IPS-15b (cell line): ENCODE results near the gene TOB1.

Experiments
- H3K27me3 ChIP-seq: one replicate; pipeline ENCODE4 v1.6.1; 2013; ENCODE audit warnings: low read length; ENCODE audit not compliant: control insufficient read depth, insufficient read depth
- H3K36me3 ChIP-seq: one replicate; pipeline ENCODE4 v1.6.1; 2013; ENCODE audit warnings: low read length; ENCODE audit not compliant: control insufficient read depth, insufficient read depth
- H3K4me1 ChIP-seq: one replicate; pipeline ENCODE4 v1.6.1; 2013; ENCODE audit warnings: mild to moderate bottlenecking, low read length; ENCODE audit not compliant: control insufficient read depth, insufficient read depth
- H3K4me3 ChIP-seq: one replicate; pipeline ENCODE4 v1.5.1; 2013; ENCODE audit warnings: low read depth, low read length
- H3K9ac ChIP-seq: one replicate; pipeline ENCODE4 v1.6.1; 2013; ENCODE audit warnings: low read depth, mild to moderate bottlenecking, low read length
- H3K9me3 ChIP-seq: one replicate; pipeline ENCODE4 v1.6.1; 2013; ENCODE audit warnings: mild to moderate bottlenecking, low read length; ENCODE audit not compliant: control insufficient read depth, insufficient read depth

TOB1 gene

GRCh38 chr17:50892101-50892776 lies 26.1 kb upstream of the TOB1 start:
- Histone ChIP-seq H3K27me3 (no peaks in the 10 kb centered on the region), H3K4me3 (no peak overlapping the region), H3K9ac (no peak overlapping the region), H3K4me1 (peaks cover 33% of the 10 kb centered on the region), H3K9me3 (no peaks in the 10 kb centered on the region), H3K36me3 (no peaks in the 10 kb centered on the region)

- Histone ChIP-seq H3K36me3 (no peaks in the 10 kb centered on the region), H3K4me3 (no peak overlapping the region), H3K9ac (no peak overlapping the region), H3K9me3 (no peaks in the 10 kb centered on the region), H3K27me3 (no peaks in the 10 kb centered on the region), H3K4me1 (peaks cover 37% of the 10 kb centered on the region)
These were observed 25.4 kb upstream of the TOB1 start for GRCh38 chr17:50891577-50891989.

GRCh38 chr17:50890675-50891516 lies 24.7 kb upstream of the TOB1 start:
- Histone ChIP-seq H3K27me3 (no peaks in the 10 kb centered on the region), H3K9ac (no peak overlapping the region), H3K36me3 (no peaks in the 10 kb centered on the region), H3K4me1 (peaks cover 37% of the 10 kb centered on the region), H3K4me3 (no peak overlapping the region), H3K9me3 (no peaks in the 10 kb centered on the region)

GRCh38 chr17:50889528-50890118 lies 23.5 kb upstream of the TOB1 start:
- H3K36me3 ChIP-seq = no peaks in the 10 kb centered on the region
- no peaks in the 10 kb centered on the region for H3K27me3 ChIP-seq
- no peaks in the 10 kb centered on the region for H3K9me3 ChIP-seq
- no peak overlapping the region for H3K9ac ChIP-seq
- peaks cover 37% of the 10 kb centered on the region for H3K4me1 ChIP-seq
- H3K4me3 ChIP-seq = no peak overlapping the region

GRCh38 chr17:50887705-50888245 lies 21.6 kb upstream of the TOB1 start:
- H3K4me3 ChIP-seq = no peak overlapping the region
- H3K27me3 ChIP-seq = no peaks in the 10 kb centered on the region
- H3K9me3 ChIP-seq = no peaks in the 10 kb centered on the region
- H3K4me1 ChIP-seq = peaks cover 35% of the 10 kb centered on the region
- H3K36me3 ChIP-seq = no peaks in the 10 kb centered on the region
- H3K9ac ChIP-seq = no peak overlapping the region

- H3K9me3 ChIP-seq = no peaks in the 10 kb centered on the region
- H3K4me1 ChIP-seq = peaks cover 21% of the 10 kb centered on the region
- H3K36me3 ChIP-seq = no peaks in the 10 kb centered on the region
- no peaks in the 10 kb centered on the region for H3K27me3 ChIP-seq
- H3K9ac ChIP-seq = no peak overlapping the region
- H3K4me3 ChIP-seq = no peak overlapping the region
These were observed 18.5 kb upstream of the TOB1 start for GRCh38 chr17:50884439-50885311.

- no peaks in the 10 kb centered on the region for H3K36me3 ChIP-seq
- no peak overlapping the region for H3K9ac ChIP-seq
- H3K9me3 ChIP-seq = no peaks in the 10 kb centered on the region
- peaks cover 15% of the 10 kb centered on the region for H3K4me1 ChIP-seq
- H3K27me3 ChIP-seq = no peaks in the 10 kb centered on the region
- no peak overlapping the region for H3K4me3 ChIP-seq
These were observed 17.8 kb upstream of the TOB1 start for GRCh38 chr17:50883850-50884438.

GRCh38 chr17:50882851-50883250 lies 16.7 kb upstream of the TOB1 start:
- no peaks in the 10 kb centered on the region for H3K36me3 ChIP-seq
- no peak overlapping the region for H3K9ac ChIP-seq
- no peaks in the 10 kb centered on the region for H3K9me3 ChIP-seq
- H3K4me1 ChIP-seq = peaks cover 13% of the 10 kb centered on the region
- no peak overlapping the region for H3K4me3 ChIP-seq
- H3K27me3 ChIP-seq = no peaks in the 10 kb centered on the region

- Histone ChIP-seq H3K27me3 (no peaks in the 10 kb centered on the region), H3K36me3 (no peaks in the 10 kb centered on the region), H3K4me3 (no peak overlapping the region)
These were observed 15.0 kb upstream of the TOB1 start for GRCh38 chr17:50881182-50881581.

GRCh38 chr17:50879086-50879485 lies 12.9 kb upstream of the TOB1 start:
- Histone ChIP-seq H3K4me3 (no peak overlapping the region), H3K27me3 (no peaks in the 10 kb centered on the region), H3K9ac (no peak overlapping the region), H3K9me3 (no peaks in the 10 kb centered on the region), H3K4me1 (peaks cover under 1% of the 10 kb centered on the region), H3K36me3 (no peaks in the 10 kb centered on the region)

More at GRCh38 chr17:50881182-50881581, 15.0 kb upstream of the TOB1 start:
- Histone ChIP-seq H3K4me1 (peaks cover 5% of the 10 kb centered on the region), H3K9me3 (no peaks in the 10 kb centered on the region), H3K9ac (no peak overlapping the region)

GRCh38 chr17:50877838-50878237 lies 11.7 kb upstream of the TOB1 start:
- Histone ChIP-seq H3K9me3 (no peaks in the 10 kb centered on the region), H3K9ac (no peak overlapping the region), H3K4me3 (no peak overlapping the region), H3K4me1 (no peaks in the 10 kb centered on the region), H3K27me3 (no peaks in the 10 kb centered on the region), H3K36me3 (no peaks in the 10 kb centered on the region)
